SK-N-MC (cell line): ENCODE data around the gene ERG.

Source experiments
- DNase-seq: peaks from one replicate; pipeline ENCODE4 v3.0.0-alpha.2; 2011; ENCODE audit warnings: low read depth, low spot score
- H3K27ac ChIP-seq: fragments of 200-600 bp; sonication (generic); 2 replicates; pipeline ENCODE4 v1.5.1; 2016; ENCODE audit warnings: mixed run types
- H3K36me3 ChIP-seq: fragments of 200-600 bp; sonication (generic); 2 replicates; pipeline ENCODE4 v1.6.1; 2017; ENCODE audit warnings: antibody characterized with exemption, low read length, mixed read lengths; ENCODE audit not compliant: insufficient read depth
- H3K4me3 ChIP-seq: fragments of 200-600 bp; sonication (generic); 2 replicates; pipeline ENCODE4 v1.5.1; 2016
- H3K9ac ChIP-seq: fragments of 200-600 bp; sonication (generic); 2 replicates; pipeline ENCODE4 v1.8.0; 2017; ENCODE audit warnings: mixed run types, mixed read lengths; ENCODE audit not compliant: insufficient read length
- H3K9me3 ChIP-seq: fragments of 200-600 bp; sonication (generic); 2 replicates; pipeline ENCODE4 v1.6.1; 2017; ENCODE audit warnings: low read depth, mild to moderate bottlenecking, antibody characterized with exemption, low read length, moderate library complexity, mixed read lengths
- EZH2 ChIP-seq: fragments of 200-600 bp; sonication (generic); IDR thresholded peaks from one replicate; pipeline ENCODE4 v1.6.1; 2017; ENCODE audit warnings: antibody characterized with exemption
- FOXP2 ChIP-seq: optimal IDR thresholded peaks from 2 replicates; pipeline ENCODE3; 2011; ENCODE audit warnings: mild to moderate bottlenecking, moderate library complexity; ENCODE audit not compliant: insufficient read depth; ENCODE audit errors: extremely low read length, control extremely low read depth
- POLR2AphosphoS5 ChIP-seq: IDR thresholded peaks from 2 replicates; pipeline ENCODE4 v1.6.1; 2012; ENCODE audit warnings: mild to moderate bottlenecking, low read depth, low read length, borderline replicate concordance

Gene ERG

GRCh38 chr21:38428211-38428610 is 70.1 kb downstream of the ERG start:
- no peaks in the 10 kb centered on the region for H3K9me3 ChIP-seq
- no peaks in the 10 kb centered on the region for H3K36me3 ChIP-seq
- H3K27ac ChIP-seq = no peak overlapping the region
- no peak overlapping the region for H3K4me3 ChIP-seq
- H3K9ac ChIP-seq = no peak overlapping the region
- no peak for DNase-seq
- TF ChIP-seq EZH2 = no peak
- TF ChIP-seq POLR2AphosphoS5 = no peak
- TF ChIP-seq FOXP2 = no peak

- H3K36me3 ChIP-seq = no peaks in the 10 kb centered on the region
- TF ChIP-seq EZH2 = no peak
- no peak overlapping the region for H3K9ac ChIP-seq
- H3K4me3 ChIP-seq = no peak overlapping the region
- DNase-seq = no peak
- H3K9me3 ChIP-seq = no peaks in the 10 kb centered on the region
- no peak overlapping the region for H3K27ac ChIP-seq
Observed at GRCh38 chr21:38424305-38425019, 73.8 kb downstream of the ERG start.

- Histone ChIP-seq H3K4me3 (no peak overlapping the region), H3K9me3 (no peaks in the 10 kb centered on the region), H3K36me3 (no peaks in the 10 kb centered on the region), H3K9ac (no peak overlapping the region), H3K27ac (no peak overlapping the region)
- no peak for DNase-seq
- TF ChIP-seq EZH2 (no peak), FOXP2 (no peak), POLR2AphosphoS5 (no peak)
Observed at GRCh38 chr21:38422082-38422481, 76.2 kb downstream of the ERG start.

- H3K9ac ChIP-seq = no peak overlapping the region
- H3K9me3 ChIP-seq = no peaks in the 10 kb centered on the region
- TF ChIP-seq EZH2 = no peak
- TF ChIP-seq POLR2AphosphoS5 = no peak
- no peak for TF ChIP-seq FOXP2
- H3K27ac ChIP-seq = no peak overlapping the region
- H3K36me3 ChIP-seq = no peaks in the 10 kb centered on the region
- no peak for DNase-seq
- H3K4me3 ChIP-seq = no peak overlapping the region
Observed at GRCh38 chr21:38420140-38420539, 78.1 kb downstream of the ERG start.

- H3K9ac ChIP-seq = no peak overlapping the region
- H3K36me3 ChIP-seq = no peaks in the 10 kb centered on the region
- no peak for DNase-seq
- TF ChIP-seq EZH2 (no peak), FOXP2 (no peak), POLR2AphosphoS5 (no peak)
- H3K4me3 ChIP-seq = no peak overlapping the region
- H3K9me3 ChIP-seq = no peaks in the 10 kb centered on the region
- H3K27ac ChIP-seq = no peak overlapping the region
Observed at GRCh38 chr21:38417726-38418125, 80.6 kb downstream of the ERG start.

GRCh38 chr21:38416791-38417190 is 81.5 kb downstream of the ERG start:
- Histone ChIP-seq H3K4me3 (no peak overlapping the region), H3K36me3 (no peaks in the 10 kb centered on the region), H3K27ac (no peak overlapping the region), H3K9me3 (no peaks in the 10 kb centered on the region), H3K9ac (no peak overlapping the region)
- TF ChIP-seq FOXP2 = no peak
- TF ChIP-seq EZH2 = no peak
- TF ChIP-seq POLR2AphosphoS5 = no peak
- DNase-seq = no peak

- Histone ChIP-seq H3K4me3 (no peak overlapping the region), H3K9ac (no peak overlapping the region), H3K36me3 (no peaks in the 10 kb centered on the region), H3K9me3 (no peaks in the 10 kb centered on the region), H3K27ac (no peak overlapping the region)
- no peak for DNase-seq
- TF ChIP-seq EZH2 (no peak), POLR2AphosphoS5 (no peak), FOXP2 (no peak)
Observed at GRCh38 chr21:38413958-38414548, 84.2 kb downstream of the ERG start.

- TF ChIP-seq EZH2 (no peak), FOXP2 (no peak), POLR2AphosphoS5 (no peak)
- Histone ChIP-seq H3K9me3 (no peaks in the 10 kb centered on the region), H3K4me3 (no peak overlapping the region), H3K9ac (no peak overlapping the region), H3K36me3 (no peaks in the 10 kb centered on the region), H3K27ac (no peak overlapping the region)
- no peak for DNase-seq
Observed at GRCh38 chr21:38410466-38410865, 87.8 kb downstream of the ERG start.

- H3K9me3 ChIP-seq = no peaks in the 10 kb centered on the region
- TF ChIP-seq EZH2 (no peak), FOXP2 (no peak), POLR2AphosphoS5 (no peak)
- H3K27ac ChIP-seq = no peak overlapping the region
- no peak overlapping the region for H3K4me3 ChIP-seq
- no peak for DNase-seq
- H3K36me3 ChIP-seq = no peaks in the 10 kb centered on the region
- H3K9ac ChIP-seq = no peak overlapping the region
Observed at GRCh38 chr21:38409907-38410306, 88.4 kb downstream of the ERG start.
